ENCODE measurements around the gene LAT.
"Not testable (repeated sequence)": the region's sequence is repeated elsewhere in the genome, so short reads cannot be mapped to it uniquely, and the experiment has no call there.

GRCh38 chr16:29004496-29005139 lies 19.8 kb downstream of the LAT start:
- not testable (repeated sequence) for TF ChIP-seq CTCF (IDR thresholded peaks at IDR 0.05 in 8 of 11, conservative IDR thresholded peaks at IDR 0.05 in 3 of 11); POLR2A (IDR thresholded peaks at IDR 0.05)

Data from spleen (tissue), 7 donors.